Measurements from ENCODE around the gene GCNT4.
A peak's percentile ranks its signal among the peaks of the same experiment; 100 is the strongest.

The GCNT4 gene

DNA sequence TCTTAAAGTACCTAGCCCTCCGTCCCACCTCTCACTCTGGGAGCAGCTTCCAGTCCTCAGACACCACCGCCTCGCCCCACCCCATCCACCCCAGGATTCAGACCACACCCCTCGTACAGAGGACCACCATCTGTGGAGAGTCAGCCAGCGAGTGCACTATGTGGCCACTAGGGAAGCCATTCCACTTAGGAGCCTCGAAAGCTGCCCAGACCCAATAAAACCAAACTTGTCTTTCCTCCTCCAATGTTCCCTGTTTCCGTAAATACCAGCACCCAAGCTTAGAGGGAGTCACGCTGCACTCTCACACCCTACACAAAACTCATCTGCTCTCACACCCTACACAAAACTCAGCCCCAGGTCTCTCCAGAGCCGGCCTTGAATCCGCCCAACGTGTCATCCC is 1.9 kb downstream of the GCNT4 start:
- DNase-seq (ENCODE audit: low spot score): no peak

DNA sequence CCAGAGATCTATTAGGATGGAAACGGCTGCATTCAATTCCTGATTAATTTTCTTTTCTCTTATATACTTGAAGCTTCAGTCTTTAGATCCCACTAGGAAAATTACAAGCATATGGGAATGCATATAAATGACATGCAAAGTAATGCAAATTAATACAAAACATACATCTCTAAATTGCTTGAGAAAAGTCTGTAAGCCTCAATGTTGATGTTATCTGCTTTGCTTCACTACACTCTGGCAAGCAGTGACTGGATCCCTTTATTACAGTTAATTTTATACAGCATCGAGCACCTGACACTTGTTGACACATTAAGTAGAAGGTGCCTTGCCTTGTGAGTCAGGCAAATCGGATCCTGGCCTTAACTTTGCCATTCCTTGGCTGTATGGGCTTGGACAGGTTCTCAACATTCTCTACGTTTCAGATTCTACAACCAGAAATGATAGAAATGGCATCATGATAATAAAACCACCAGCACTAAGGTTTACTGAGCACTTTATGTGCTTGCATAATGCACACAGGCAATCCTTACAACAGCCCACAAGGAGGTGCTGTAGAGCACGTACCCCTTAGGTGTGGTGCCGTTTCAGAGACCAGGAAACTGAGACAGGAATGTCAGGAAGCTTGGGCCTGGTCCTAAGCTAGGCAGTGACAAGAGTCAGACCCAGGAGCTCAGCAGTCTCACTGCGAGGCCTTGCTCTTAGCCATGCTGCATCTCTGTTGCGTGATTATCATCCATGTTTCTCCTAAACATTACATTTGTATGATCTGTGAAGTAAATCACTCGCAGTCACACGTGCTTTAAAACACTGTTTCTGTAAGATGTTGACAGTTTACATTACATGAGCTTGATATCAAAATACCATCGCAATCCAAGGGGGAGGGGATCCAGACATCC is 2.7 kb downstream of the GCNT4 start:
- DNase-seq (ENCODE audit: low spot score): peak; percentile 25

DNA sequence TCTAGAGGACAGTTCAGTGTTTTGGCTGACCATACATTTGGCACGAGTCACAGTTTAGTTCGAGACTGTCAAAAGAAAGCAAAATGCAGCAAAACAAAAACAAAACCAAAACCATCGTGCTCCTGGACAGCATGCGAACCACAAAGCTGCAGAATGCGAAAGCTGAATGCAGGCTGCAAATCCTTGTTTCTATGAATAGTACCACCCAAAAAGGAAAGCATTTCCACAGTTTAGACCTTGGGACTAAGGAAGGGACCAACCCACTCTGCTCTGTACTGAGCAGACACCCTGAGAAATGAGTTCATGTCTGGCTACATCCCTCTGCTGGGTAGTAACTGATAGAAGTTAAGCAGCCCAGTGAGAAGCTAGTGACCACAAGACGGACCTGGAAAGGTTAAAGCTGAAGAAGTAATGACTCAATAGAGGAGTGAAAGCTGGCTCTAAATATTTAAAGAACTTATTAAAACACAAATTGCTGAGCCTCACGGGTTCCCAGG is 3.9 kb downstream of the GCNT4 start:
- no peak for DNase-seq (ENCODE audit: low spot score)

DNA sequence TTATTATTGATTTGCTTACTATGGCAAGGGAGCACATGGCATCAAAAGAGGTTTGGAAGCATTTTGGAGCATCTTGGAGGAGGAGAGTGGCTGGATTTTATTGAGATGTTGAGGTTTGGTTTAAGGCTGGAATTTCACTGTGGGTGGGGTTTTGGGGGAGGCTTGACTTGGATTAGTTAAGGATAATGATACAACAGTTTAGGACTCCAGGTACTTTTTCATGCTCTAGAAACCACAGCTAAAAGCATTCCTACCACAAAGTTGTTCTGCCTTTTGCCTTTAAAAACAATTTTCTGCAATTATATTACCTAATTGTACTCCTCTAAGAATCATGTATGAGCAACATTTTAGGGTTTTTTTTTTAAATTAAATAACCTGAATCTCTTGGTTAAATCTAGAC is 5.0 kb downstream of the GCNT4 start:
- DNase-seq (ENCODE audit: low spot score): no peak

DNA sequence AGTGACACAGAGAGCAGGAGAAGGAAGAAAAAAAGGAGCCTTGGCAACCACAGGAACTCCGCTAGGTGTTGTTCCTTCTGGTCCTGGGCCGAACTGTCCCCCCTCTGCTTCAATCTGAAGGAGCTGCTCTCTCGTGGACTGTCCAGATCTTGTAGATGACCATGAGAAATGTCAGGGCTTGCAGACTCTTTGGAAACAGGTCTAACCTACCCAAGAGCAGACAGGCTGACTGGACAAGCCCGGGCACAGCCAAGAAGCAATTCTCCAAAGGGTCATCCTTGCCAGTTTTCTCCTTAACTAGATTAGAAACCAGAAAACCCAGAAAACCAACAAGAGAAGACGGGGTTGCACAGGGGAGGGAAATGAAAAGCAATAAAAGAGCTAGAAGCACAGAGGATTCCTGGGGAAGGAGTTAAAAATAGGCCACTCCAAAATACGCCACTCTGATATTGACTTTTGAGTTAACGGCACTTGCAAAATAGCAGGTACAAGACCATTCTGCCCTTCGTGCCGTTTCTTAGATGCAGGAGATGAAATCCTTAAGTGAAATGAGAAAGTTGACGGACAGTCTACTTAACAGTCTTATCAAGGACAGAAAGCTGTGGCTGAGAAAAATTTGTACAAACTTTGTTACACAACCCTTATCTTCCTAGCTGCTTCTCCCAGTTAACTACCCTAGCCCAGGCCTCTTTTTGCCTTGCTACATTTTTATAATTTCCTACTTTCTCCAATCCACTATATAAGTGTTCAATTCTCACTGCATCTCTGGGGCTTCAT is 5.8 kb downstream of the GCNT4 start:
- DNase-seq (ENCODE audit: low spot score): no peak

DNA sequence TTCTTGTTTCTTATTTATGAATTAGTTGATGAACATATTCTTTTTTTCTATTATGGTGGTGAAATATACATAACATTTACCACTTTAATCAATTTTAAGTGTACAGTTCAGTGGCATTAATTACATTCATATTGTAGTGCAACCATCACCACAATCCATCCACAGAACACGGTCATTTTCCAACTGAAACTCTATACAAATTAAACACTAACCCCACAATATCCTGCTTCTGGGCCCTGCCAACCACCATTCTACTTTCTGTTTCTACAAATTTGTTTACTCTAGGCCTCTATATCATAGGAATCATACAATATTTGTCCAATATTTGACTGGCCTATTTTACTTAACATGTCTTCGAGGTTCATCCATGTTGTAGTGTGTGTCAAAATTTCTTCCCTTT is 7.3 kb downstream of the GCNT4 start:
- DNase-seq (ENCODE audit: low spot score): no peak

DNA sequence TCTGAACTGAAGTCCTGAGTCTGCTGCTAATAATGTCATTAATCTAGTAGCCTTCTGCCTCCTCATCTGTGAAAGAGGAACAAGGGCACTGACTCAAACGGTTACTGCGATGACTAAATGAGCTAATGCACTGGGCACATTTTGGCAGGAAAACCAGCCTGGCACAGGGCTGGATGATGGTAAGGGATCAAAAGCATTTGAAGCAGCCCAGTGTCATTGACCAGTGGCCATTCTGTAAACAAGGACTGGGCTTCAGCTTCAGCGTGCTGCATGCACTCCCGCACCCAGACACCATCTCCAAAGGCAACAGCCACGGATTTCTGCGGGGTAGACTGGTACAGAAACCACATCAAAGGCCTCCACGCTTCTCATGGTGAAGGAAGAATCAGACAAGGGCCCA is 8.0 kb downstream of the GCNT4 start:
- peak; percentile 55 for DNase-seq (ENCODE audit: low spot score)

DNA sequence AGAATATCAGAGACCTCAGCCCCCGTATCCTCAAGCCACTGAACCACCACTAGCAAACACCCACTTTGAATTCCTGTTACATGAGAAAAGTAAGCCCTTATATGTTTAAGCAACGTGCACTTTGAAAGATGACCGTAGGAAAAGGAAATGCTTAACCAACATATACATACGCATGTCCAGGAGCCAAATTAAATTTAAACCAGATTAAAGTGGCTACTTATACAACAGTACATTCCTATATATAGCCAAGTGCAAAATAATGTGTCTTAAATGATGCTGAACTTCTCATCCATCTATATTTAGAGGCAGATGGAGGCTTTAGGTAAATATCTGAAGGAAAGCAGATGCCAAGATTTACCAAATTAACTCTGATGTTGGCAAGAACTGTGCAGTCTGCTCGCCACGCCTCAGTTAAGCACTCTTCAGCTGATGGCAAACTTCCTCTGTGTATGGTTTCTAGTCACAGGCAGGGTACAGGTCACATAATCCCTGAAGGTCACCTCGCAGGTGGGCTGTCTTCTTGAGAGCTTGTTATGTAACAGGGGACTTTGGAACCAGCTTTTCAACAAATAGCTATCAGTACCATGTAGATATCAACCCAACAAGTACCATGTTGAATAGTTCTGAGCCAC is 8.6 kb downstream of the GCNT4 start:
- no peak for DNase-seq (ENCODE audit: low spot score)

DNA sequence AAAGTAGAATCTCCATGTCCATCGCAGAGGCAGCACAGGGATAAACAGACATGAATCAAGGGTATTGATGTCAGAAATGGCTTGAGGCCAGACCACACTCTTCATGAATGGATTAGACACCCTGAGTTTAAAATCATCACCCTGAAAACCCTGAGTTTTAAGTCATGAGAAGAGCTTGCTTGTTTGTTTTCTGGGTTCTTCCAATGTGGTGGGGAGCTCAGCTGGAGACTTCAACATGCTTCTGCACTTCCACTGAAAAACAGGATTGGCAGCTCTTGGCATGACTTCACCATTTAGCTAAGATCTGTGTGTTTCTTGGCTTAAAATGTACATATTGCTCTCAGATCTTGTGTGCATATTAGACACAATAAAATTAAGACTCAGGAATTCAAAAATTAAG is 9.8 kb downstream of the GCNT4 start:
- no peak for DNase-seq (ENCODE audit: low spot score)

DNA sequence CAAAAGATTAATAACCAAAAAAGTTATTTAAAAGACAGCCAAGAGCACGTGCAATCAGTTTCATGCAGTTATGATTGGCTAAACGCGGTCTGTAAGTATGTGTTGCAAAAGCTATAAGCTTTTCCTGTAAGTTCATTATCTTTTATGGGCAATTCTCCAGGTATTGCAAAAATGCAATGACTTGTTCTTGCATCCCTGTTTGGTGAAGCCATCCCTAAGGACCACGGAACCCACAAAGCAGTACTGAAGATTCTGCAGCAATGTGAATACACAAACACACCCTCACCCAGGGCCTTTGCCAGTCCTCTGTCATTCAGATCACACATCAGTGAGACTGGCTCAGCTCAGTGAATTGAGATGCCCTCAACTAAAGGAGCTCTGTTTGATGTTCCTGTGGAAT is 11.4 kb downstream of the GCNT4 start:
- no peak for DNase-seq (ENCODE audit: low spot score)

DNA sequence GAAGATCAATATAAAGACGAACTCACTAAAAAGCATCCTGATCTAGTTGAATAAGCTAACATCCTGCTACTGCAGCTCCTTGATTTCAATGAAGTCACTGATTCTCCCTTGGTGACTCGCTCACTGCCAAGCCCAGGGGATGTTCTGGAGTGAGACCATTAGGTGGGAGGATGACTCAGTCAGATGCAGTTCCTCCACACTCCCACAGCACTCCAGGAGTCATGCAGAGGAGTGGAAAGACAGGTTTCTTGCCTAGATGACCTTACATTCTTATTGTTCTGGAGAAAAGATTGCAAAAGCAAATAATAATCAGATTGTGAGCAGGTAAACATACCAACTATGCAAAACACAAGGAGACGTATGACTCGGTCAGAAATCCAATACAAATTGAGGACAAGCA is 15.3 kb downstream of the GCNT4 start:
- DNase-seq (ENCODE audit: low spot score): no peak

DNA sequence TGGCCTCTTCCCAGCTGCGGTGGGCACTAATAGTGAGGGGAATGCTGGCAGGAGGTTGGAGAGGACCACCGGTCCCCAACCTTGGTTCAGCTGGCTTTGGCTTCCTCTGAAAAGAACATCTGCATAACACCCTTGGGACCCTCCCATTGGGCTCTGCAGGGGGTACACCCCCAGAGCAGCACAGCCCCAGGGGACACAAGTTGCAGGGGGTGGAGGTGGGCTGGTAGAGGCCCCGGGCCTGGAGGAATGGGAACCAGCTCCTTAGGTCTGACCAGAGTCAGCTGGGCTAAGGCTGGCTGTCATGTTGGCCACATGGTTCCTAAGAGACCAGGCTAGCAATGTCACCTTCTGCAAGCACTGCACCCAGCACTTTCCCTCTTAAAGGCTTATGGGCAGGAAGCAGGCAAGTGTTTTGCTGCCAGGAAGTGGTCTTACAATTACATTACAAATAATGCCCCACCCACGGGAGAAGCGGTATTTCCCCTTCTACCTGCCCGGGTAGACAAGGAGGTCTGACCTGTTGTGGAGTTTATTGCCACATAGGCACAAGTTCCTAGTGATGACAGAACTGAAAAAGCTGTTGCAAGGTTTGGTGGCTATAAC is 18.1 kb downstream of the GCNT4 start:
- DNase-seq (ENCODE audit: low spot score): no peak

DNA sequence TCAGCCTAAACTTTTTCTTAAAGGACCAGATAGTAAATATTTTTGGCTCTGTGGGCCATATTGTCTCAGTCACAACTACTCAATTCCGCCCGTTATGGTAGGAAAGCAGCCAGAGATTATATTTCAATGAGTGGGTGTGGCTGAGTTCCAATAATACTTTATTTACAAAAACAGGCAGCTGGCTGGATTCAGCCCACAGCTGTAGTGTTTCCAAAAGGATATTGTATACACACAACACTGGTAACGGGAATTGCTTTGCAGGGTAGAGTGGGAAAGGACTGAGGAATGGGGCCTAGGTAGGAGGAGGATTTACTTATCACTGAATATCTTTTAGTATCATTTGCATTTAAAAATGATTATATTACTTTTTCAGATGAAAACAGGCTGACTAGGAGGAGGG is 21.0 kb downstream of the GCNT4 start:
- no peak for DNase-seq (ENCODE audit: low spot score)

DNA sequence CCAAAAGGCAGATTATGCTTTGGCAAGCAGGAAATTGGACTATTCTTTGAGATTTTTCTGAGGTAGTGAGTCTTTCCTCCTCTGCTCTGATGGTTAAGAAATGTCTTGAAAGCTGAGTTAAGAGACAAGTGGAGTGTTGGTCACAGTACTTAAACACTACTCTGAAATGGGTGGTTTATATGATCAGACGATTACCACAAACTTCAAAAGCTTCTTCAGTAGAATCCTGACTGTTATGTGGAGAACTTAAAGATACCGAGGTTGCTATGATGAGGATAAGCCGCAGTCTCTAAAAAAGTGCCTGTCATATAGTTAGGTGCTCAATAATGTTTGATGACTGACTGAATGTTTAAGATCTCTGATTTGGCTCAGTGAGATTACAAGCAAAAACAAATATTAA is 24.3 kb downstream of the GCNT4 start:
- no peak for DNase-seq (ENCODE audit: low spot score)

DNA sequence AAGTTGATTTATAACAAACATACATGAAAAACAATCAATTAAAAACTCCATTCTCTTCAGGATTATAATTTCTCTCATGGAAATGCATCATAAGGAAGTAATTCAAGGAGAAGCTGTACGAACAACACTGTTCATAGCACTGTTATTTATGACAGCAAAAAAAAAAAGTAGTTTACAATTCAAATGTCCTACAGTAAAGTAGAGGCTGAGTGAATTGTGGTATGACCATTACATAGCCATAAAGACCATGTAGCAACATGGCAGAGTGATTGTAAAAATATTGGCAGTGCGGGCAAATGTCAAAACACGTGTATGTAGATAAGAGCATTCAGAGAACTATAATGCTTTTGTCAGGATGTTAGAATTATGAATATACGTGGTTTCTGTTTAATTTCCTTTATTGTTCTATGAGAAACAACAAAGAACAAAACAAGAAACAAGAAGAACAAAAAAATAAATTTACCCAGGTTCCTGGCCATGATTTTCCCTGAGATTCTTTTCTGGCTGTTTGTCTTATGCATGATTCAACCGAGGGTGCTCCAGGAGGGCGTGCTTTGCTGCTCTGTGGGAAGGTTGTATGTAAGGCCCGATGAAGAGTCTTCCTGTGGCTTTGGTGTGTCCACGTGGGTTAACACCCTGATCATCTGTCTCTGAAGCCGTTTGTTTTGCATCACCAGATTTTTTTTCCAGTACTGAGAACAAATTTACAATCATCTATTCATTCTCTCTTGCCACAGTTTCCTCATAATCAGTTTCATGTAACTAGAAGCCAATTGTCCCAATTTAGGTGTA is 28.8 kb downstream of the GCNT4 start:
- DNase-seq (ENCODE audit: low spot score): no peak

DNA sequence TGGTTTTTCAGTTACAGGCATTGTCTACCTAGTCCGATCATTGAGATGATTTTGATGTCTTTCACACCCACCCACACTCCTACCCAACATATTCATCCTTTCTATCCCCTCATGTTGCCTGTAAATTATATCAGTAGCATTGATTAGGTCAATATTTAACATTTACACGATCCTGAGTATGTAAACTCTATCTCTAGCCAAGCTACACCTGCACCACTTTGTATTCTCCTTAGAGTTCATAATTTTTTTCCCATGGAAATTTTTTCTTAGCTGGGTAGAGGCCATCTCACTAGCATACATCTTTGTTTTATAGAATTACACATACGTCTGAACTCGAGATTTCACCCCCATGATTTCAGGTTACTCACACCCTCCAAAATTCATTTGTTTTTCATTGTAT is 30.6 kb downstream of the GCNT4 start:
- DNase-seq (ENCODE audit: low spot score): no peak

DNA sequence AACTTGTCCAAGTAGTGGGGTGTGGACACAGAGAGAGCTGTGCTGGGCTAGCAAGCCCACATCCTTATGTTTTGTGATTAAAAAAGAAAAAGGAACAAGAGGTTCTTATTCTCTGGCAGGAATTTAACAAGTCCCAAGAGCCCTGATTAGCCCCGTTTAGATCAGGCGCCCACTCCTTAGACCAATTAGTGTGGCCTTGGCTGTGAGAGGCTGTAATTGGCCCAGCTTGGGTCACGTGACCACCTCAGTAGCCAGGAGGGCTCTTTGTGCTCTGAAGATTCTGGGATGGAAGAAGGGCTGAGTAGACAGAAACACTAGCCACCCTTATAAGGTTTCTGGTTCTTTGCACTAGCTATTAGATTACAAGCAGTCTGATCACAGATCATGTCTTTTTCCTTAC is 31.1 kb downstream of the GCNT4 start:
- no peak for DNase-seq (ENCODE audit: low spot score)

DNA sequence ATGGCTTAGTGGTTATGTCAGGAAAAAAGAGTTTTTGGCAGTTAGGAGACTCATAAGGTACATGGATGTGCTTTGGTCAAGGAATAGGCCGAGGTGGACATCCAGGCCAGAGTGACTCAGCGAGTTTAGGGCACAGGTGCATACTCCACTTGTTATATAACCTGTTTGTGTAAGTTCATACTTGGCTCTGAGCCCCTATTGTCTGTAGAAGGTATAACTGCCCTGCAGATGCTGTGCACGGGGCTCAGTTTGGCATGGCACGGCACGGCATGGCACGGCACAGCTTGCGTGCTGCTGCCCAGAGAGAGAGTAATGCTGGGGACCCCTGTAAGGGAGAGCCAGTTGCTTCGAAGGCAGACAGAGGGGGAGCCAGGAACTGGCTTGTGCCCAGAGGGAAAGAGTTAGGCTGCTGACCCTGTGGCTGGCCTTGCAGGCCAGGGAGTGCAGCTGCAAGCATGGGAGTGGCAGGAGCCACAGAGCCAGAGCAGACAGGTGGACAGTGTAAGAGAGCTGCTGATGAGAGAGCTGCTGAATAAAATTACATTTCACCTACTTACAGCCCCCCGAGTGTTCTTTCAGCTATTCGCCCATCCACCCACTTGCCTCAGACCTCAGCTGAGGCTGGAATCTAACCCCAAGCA is 32.2 kb downstream of the GCNT4 start:
- no peak for DNase-seq (ENCODE audit: low spot score)

DNA sequence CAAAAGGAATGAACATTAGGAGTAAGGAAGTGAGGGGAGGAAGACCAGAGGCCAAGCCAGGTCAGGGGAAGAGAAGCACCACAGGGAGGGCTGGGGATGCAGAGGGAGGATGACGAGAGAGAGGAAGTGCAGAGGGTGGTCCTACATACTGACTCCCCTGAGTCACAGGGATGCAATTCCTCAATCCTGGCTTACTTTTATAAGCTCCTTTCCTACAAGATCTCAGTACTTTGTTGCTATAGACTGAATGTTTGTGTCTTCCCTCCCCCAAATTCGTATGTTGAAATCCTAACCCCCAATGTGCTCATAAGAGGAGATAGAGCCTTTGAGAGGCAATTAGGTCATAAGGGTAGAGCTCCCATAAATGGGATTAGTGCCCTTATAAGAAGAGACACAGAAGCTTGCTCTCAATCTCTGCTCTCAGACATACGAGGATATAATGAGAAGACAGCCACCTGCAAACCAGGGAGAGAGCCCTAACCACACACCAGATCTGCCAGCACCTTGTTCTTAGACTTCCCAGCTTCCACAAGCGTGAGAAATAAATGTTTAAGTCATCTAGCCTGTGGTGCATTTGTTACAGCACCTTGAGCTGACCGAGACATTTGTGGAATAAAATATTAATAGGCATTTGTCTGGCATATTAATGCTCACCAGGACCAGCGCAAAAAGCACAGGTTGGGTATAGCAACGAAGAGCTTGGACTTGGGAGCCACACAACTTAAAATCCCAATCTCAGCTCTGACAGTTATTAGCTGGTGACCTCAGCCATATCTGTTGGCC is 33.4 kb downstream of the GCNT4 start:
- DNase-seq (ENCODE audit: low spot score): no peak

DNA sequence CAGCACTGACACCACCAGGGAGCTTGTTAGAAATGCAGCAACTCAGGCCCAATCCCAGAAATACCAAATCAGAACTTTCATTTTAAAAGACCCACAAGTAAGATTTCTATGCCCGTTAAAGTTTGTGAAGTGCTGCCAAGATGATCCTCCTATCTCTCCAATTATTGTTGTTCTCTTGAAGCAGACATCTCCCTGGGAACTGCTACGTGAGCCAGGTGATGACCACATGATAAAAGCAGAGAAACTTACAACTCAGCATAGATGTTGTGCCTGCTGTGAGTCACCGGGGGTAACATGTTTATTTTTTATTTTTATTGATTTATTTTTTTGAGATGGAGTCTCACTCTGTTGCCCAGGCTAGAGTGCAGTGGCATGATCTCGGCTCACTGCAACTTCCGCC is 34.4 kb downstream of the GCNT4 start:
- DNase-seq (ENCODE audit: low spot score): no peak

Data from globus pallidus (tissue), 1 donor.